DMS153 treated with DMSO at 0.1 percent for 48 hours (cell line): Measurements from ENCODE around the gene GRAMD1A.
"Not testable (repeated sequence)": the region's sequence is repeated elsewhere in the genome, so short reads cannot be mapped to it uniquely, and the experiment has no call there.

Experiments used
- DNase-seq: peaks from one replicate; lab custom pipeline; 2025; ENCODE audit not compliant: unreplicated experiment; lab: John Stamatoyannopoulos, UW

Gene GRAMD1A

GRCh38 chr19:35018379-35018778 is 18.3 kb downstream of the GRAMD1A start:
- DNase-seq, result no peak

DNA sequence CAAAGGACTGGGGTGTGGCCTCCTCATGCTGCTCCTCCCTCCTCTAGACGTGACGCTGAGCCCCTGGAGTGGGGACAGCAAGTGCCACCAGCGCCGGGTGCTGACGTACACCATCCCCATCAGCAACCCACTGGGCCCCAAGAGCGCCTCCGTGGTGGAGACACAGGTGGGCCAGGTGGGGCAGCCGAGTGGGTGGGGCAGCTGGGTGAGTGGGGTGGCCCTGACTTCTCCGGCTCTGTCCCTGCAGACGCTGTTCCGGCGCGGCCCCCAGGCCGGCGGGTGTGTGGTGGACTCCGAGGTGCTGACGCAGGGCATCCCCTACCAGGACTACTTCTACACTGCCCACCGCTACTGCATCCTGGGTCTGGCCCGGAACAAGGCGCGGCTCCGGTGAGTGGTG is 19.0 kb downstream of the GRAMD1A start:
- no peak for DNase-seq

DNA sequence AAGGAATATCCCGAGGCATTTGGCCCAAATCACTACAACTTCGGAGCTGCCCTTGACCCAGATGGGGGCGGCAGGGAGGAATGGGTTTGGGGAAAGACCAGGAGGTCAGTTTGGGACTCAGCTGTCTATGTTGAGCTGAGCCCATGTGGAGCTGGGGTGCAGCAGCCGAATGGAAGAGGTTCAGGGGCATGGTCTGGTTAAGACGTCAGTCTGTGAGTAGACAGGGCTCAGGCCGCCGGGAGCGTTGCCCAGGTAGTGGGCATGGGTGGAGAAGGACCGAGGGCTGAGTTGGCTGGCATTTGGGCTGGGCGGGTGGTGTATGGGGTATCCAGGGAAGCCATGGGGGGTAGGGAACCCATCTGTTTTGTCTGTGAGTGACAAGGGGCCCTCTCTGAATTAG is 20.9 kb downstream of the GRAMD1A start:
- DNase-seq, result no peak

DNA sequence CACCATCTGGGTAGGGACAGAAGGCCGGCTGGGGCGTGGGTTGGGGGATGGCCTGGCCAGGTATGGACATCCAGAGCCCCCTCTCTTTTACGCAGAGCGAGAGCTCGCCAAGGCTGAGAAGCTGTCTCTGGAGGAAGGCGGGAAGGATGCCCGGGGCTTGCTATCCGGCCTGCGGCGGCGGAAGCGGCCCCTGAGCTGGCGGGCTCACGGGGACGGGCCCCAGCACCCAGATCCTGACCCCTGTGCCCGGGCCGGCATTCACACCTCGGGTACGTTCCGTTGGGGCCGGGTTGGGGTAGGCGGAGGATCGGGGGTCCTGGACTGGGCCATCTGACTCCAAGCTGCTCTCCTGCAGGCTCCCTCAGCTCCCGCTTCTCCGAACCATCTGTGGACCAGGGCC is 21.5 kb downstream of the GRAMD1A start:
- no peak for DNase-seq

- DNase-seq, result no peak
Observed at GRCh38 chr19:35022460-35022859, 22.3 kb downstream of the GRAMD1A start.

- no peak for DNase-seq
Observed at GRCh38 chr19:35023428-35023827, 23.3 kb downstream of the GRAMD1A start.

DNA sequence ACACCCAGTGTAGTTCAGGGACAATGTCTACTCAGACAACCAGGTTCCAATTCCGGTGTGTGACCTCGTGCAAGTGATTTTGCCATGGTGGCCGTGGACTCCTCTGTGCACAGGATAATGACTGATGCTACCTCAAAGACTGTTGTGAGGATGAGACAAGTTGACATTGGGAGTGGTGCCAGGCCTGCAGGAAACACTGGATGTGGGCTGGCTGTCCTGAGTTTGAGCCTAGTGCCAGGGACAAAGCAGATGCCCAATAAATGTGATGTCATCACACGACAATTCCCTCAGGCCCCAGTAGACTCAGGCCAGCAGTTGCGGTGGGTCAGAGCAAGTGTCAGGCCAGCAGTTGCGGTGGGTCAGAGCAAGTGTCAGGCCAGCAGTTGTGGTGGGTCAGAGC is 24.0 kb downstream of the GRAMD1A start:
- no peak for DNase-seq

DNA sequence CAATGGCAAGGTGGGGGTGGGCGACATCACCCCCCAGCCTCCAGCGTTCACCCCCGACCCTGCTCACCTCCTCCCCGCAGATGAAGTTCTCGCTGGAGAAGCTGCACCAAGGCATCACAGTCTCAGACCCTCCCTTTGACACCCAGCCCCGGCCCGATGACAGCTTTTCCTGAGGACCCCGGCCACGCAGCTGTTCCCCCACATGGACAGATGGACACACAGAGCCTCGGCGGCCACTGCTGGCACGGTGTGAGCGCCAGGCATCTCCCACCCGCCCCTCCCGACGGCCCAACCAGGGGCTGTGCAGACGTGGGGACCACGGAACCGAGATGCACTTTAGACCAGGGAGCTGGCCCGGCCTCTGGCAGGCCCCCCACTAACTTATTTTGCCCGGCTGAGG is 25.8 kb downstream of the GRAMD1A start:
- DNase-seq, result no peak

DNA sequence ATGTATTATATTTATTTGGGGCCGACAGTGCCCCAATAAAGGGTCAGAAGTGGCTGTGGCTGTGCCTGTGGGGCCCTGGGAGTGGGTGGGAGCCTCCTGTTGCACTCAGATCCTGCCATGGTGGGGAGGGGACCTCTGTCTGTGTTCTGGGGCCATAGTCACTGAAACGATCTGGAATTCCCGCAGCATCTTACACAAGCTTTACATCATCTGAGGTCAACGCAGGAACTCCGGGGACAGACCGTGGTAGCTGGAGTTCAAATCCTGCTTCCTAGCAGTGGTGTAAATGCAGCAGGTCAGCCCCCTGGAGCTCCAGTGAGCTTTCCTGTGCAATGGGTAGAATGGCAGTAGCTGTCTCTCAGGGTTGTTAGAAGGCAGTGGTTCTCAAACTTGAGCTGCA is 26.3 kb downstream of the GRAMD1A start:
- no peak for DNase-seq

DNA sequence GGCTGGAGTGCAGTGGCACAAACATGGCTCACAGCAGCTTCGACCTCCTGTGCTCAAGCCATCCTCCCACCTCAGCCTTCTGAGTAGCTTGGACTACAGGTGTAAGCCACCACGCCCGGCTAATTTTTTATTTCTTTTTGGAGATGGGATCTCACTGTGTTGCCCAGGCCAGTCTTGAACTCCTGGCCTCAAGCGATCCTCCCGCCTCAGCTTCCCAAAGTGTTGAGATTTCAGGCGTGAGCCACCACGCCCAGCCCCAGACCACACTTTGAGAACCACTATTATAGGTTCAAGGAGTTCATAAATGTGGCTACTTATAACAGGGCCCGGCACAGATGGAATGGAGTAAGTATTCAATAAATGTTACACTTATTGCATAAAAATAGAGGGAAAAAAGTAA is 26.9 kb downstream of the GRAMD1A start:
- no peak for DNase-seq

DNA sequence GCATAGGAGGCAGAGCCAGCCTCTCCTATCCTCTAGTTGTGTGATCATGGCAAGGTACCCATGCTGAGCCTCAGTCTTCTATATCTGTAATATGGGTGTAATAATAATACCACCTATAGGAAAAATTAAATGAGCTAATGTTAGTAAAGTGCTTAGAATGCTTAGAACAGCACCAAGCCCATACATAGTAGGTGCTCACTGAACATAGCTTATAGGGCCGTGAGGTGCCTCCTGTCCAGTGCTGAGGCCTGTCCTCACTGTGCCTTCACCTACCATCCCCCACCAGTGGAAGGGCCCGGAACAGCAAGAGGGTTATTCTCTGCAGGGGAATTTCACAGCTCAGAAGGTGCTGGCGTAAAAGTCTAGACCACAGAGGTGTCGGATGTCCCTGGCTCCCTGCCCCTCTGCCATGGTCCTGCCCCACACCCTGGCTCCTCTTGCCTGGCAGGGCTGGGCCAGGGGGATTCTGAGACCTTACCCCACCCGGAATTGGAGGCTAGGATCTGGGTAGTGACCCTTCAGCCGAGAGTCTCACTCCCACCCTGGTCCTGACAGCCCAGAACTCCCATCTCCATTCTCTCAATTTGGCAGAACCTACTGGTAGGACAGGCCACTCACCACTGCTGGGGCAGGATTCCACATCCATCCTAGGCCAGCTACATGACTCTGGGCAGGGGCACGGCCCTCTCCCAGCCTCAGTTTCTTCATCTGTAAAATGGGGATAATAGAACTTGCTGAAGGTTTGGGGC is 27.9 kb downstream of the GRAMD1A start:
- DNase-seq, result no peak

- not testable (repeated sequence) for DNase-seq
Observed at GRCh38 chr19:35028600-35028885, 28.4 kb downstream of the GRAMD1A start.

GRCh38 chr19:35029275-35029736 is 29.2 kb downstream of the GRAMD1A start:
- DNase-seq, result not testable (repeated sequence)

DNA sequence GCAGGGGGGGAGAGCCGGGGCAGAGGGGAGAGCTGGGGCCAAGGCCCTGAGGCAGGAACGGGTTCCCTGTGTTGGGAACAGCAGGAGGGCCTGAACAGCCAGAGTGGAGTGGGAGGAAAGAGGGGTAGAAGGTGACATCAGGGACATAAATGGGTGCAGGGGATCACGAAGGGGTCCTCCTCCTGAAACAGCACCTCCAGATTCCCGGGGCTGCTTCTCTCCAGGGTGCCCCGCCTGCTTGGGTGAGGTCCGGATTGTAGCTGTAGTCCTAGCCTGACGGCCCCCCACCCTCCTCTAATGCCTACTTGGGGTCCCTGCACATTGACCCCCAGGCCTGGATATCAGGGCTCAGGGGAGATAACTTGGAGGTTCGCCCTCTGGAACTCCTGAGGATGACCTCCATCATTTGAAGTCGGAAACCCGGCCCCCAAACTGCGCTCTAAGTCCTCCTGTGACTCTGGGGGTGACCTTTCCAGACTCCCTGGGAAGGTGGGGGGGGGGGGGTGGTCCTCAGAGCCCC is 29.7 kb downstream of the GRAMD1A start:
- DNase-seq, result no peak

- DNase-seq, result no peak
Observed at GRCh38 chr19:35030257-35031071, 30.3 kb downstream of the GRAMD1A start, which contains the start of gene SCN1B. Gene SCN1B, plus strand, starts transcription at chr19:35030470. Its CDS starts 351 bp downstream, at chr19:35030821.

- DNase-seq, result no peak
Observed at GRCh38 chr19:35031072-35031881, 31.2 kb downstream of the GRAMD1A start.

DNA sequence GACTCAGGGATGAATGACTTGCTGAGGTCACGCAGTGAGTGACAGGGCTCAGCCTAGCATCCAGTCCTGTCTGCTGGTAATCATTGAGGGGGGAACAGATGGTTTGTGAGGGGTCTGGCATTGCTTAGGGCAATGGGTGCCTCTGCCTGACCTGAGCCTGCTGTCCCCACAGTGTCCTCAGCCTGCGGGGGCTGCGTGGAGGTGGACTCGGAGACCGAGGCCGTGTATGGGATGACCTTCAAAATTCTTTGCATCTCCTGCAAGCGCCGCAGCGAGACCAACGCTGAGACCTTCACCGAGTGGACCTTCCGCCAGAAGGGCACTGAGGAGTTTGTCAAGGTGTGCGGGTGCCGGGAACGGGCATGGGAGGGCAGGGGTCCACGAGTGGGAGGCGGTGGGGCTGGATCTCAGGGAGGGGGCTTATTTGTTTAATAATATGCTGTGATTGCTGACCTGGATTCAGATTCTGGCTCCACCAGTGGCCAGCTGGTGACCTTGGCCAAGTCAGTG is 32.3 kb downstream of the GRAMD1A start:
- DNase-seq, result no peak

- no peak for DNase-seq
Observed at GRCh38 chr19:35033067-35034004, 33.2 kb downstream of the GRAMD1A start.

DNA sequence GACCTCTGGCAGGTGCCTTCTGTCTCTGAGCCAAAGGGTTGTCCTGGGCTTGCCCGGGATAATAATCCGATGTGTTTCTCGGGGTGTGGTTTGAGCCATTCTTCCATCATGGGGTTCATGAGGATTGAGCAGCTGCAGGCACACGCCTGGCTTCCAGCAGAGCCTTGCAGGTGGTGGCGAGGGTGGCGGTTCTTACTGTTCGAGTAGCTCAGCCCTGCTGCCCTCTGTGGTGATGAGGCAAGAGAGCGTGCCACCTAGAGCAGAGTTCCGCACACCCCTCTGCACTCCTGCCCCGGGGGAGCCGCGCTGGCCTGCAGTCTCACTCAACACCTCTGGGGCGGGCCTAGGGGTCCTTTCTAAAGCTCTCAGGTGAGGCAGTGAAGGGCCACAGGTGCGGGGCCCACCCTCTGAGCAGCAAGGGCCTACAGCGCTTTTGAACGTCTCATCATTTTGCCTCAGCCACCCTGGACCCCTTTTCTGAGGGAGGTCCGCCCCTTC is 33.9 kb downstream of the GRAMD1A start:
- DNase-seq, result no peak
